Duodenal mucosa (tissue), 2 donors: ENCODE measurements around the gene AKAP17A.
"Not testable (repeated sequence)": the region's sequence is repeated elsewhere in the genome, so short reads cannot be mapped to it uniquely, and the experiment has no call there.

ENCODE experiments used
- H3K27ac ChIP-seq: one replicate; pipeline ENCODE4 v1.7.0; 2013; ENCODE audit warnings: low read depth, low read length
- H3K27me3 ChIP-seq, 2 donors: one replicate each; pipeline ENCODE4 v1.7.0; 2013; ENCODE audit warnings: low read length in 2 of 2, control low read depth in 1 of 2; ENCODE audit not compliant: insufficient read depth in 2 of 2, control insufficient read depth in 1 of 2
- H3K36me3 ChIP-seq, 2 donors: one replicate each; pipeline ENCODE4 v1.7.0; 2013; ENCODE audit warnings: low read length in 2 of 2, control low read depth in 1 of 2; ENCODE audit not compliant: insufficient read depth in 2 of 2, control insufficient read depth in 1 of 2
- H3K4me1 ChIP-seq, 2 donors: one replicate each; pipeline ENCODE4 v1.7.0; 2013; ENCODE audit warnings: low read length in 2 of 2, control low read depth in 1 of 2; ENCODE audit not compliant: insufficient read depth in 2 of 2, control insufficient read depth in 1 of 2
- H3K4me3 ChIP-seq, 2 donors: one replicate each; pipeline ENCODE4 v1.7.0; 2013; ENCODE audit warnings: low read length in 2 of 2, low read depth in 1 of 2
- H3K9ac ChIP-seq, 2 donors: one replicate each; pipeline ENCODE4 v1.7.0; 2013; ENCODE audit warnings: low read length in 2 of 2, low read depth in 1 of 2
- H3K9me3 ChIP-seq, 2 donors: one replicate each; pipeline ENCODE4 v1.7.0; 2013; ENCODE audit warnings: low read length in 2 of 2, control low read depth in 1 of 2; ENCODE audit not compliant: control insufficient read depth in 1 of 2

Gene AKAP17A

GRCh38 chrX:1624158-1624860 is 32.9 kb downstream of the AKAP17A start:
- H3K27me3 ChIP-seq, H3K9me3 ChIP-seq, H3K4me1 ChIP-seq, H3K36me3 ChIP-seq, H3K27ac ChIP-seq, H3K9ac ChIP-seq, H3K4me3 ChIP-seq: not testable (repeated sequence)

- not testable (repeated sequence) for H3K9ac ChIP-seq, H3K27me3 ChIP-seq, H3K4me1 ChIP-seq, H3K36me3 ChIP-seq, H3K4me3 ChIP-seq, H3K9me3 ChIP-seq, H3K27ac ChIP-seq
Observed at GRCh38 chrX:1624861-1625215, 33.4 kb downstream of the AKAP17A start.

GRCh38 chrX:1629244-1629643 is 37.8 kb downstream of the AKAP17A start:
- Histone ChIP-seq H3K4me1 (no peaks in the 10 kb centered on the region), H3K36me3 (no peaks in the 10 kb centered on the region), H3K27ac (no peak overlapping the region), H3K27me3 (no peaks in the 10 kb centered on the region), H3K9ac (no peak overlapping the region), H3K4me3 (no peak overlapping the region), H3K9me3 (no peaks in the 10 kb centered on the region)

- H3K9ac ChIP-seq: no peak overlapping the region
- H3K27ac ChIP-seq: no peak overlapping the region
- H3K36me3 ChIP-seq: no peaks in the 10 kb centered on the region
- H3K4me1 ChIP-seq: no peaks in the 10 kb centered on the region
- no peaks in the 10 kb centered on the region for H3K27me3 ChIP-seq
- H3K4me3 ChIP-seq: no peak overlapping the region
- H3K9me3 ChIP-seq: peaks cover 4 to 8% of the 10 kb centered on the region in 2 donors
Observed at GRCh38 chrX:1646009-1646408, 54.6 kb downstream of the AKAP17A start.

GRCh38 chrX:1649621-1650020 is 58.2 kb downstream of the AKAP17A start:
- Histone ChIP-seq H3K27me3 (no peaks in the 10 kb centered on the region), H3K4me3 (no peak overlapping the region), H3K4me1 (no peaks in the 10 kb centered on the region), H3K9ac (no peak overlapping the region), H3K27ac (no peak overlapping the region), H3K36me3 (no peaks in the 10 kb centered on the region), H3K9me3 (peaks cover 4 to 8% of the 10 kb centered on the region in 2 donors)
